Activated CD8-positive, alpha-beta memory T cell treated with anti-CD3 and anti-CD28 coated beads, Interleukin-2, amount 50 U/mL, for 48 hours (primary cell): ENCODE measurements around the gene PCDH9.

Experiments
- DNase-seq: peaks from one replicate; pipeline ENCODE4 v3.0.0-alpha.2; 2020

Gene PCDH9

DNA sequence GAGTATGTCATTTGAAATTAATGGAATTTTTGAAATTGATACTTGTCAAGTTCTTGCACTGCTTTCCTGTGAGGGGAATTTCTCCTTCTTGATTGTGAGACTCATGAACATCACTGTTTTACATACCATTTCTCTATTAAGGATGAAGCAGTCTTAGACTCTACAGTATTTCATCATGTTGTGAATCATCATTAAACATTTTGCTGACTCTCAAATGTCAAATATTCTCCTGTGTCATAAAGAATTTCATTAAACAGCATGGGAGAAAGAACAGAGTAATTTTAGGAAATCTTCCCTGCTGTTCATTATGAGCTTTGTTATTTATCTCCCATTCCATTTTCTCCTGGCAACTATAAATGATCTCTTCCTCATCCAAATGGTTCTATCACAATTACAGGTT lies 729.0 kb downstream of the PCDH9 start:
- no peak for DNase-seq

DNA sequence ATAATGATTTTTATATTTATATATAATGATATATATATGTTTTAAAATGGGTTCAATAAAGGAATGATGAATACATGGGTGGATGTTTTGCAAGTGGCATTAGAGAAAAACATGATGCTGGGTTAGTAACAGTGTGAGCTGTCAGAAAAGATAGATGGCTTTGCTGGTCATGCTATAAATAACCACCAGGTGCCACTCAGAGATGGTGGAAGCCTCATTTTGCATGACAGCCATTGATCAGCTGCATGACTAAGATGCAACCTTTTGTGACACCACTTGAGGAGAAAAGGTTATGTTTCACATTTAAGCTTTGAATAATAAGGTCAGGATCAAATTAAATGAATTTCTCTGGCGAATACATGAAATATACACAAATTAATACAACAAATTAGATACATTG lies 737.7 kb downstream of the PCDH9 start:
- no peak for DNase-seq

DNA sequence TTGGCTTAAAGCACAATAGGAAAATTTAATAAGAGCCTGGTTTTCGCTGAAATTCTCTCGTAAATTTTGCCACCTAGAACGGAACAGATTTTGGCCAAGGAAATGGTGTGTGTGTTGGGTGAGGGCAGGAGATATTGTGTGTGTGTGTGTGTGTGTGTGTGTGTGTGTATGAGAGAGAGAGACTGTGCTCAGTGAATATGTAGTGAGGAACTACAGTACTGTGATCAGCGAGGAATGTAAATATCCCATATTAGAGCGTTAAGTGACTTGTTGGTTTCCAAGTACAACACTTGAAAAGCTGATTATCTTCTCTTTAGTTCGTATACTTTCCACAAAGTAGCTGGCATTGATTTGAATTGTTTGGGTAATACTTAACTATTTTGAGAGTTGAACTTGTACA lies 738.9 kb downstream of the PCDH9 start:
- DNase-seq: no peak

DNA sequence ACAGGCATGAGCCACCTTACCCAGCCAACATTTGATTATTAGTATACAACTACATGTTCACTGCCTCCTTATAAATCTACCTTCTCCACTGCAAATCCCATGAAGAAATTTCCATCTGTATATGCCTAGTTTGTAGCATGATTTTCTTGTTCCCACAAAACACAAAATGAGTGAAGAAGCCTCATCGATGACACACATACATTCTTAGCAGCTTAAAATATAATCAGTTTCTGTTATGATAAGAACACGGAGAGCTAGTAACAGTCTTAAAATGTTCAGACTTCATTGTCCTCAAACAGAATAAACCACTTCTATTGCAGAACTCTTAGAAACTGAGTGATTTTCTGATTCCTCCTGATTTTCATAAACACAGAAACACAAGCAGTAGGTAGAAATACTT lies 740.5 kb downstream of the PCDH9 start:
- no peak for DNase-seq

DNA sequence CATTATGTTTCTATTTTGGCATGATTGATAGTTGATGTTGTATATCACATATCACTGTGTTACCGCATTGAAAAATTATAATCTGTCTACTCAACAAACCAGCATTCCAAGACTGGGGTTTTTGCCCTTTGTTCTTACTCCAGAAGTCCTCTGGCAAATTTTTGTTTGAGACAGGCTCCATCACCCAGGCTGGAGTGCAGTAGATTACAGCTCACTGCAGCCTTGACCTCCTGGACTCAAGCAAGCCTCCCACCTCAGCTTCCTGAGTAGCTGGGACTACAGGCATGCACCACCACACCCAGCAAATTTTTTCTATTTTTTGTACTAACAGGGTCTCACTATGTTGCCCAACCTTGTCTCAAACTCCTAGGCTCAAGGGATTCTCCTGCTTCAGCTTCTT lies 741.0 kb downstream of the PCDH9 start:
- DNase-seq: no peak

DNA sequence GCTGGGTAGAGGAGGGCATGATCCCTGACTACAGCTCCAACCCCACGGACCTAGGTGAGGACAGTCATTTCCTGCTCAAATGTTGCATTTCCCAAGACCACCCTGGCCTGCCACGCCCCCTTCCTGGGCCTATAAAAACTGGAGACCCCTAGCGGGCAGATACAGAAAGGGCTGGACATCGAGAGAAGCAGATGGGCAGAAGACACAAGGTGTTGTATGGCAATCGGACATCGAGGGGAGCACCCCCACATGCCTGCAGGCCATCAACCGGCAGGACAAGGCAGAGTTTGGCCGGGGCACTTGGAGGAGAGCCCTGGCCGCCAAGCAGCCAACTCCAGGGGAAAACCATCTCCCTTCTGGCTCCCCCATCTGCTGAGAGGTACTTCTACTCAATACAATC lies 746.4 kb downstream of the PCDH9 start:
- no peak for DNase-seq

DNA sequence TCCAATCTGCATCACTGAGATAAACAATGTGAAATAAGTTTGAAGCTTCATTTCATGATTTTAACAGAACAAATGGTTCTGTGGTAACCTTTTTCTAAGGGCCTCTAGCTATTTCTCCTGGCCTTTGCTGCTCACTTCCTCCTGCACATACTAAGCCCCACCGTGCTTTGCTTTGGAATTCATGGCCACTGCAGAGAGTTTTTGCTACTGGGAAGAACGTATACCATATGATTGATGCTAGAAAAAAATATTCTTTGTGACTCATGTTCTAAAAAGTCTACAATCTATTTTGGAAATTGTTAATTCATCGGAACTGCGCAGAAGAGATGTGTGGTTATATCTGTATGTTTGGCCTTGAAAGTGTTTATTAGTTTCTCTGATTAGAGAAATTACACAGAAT lies 747.3 kb downstream of the PCDH9 start:
- no peak for DNase-seq

DNA sequence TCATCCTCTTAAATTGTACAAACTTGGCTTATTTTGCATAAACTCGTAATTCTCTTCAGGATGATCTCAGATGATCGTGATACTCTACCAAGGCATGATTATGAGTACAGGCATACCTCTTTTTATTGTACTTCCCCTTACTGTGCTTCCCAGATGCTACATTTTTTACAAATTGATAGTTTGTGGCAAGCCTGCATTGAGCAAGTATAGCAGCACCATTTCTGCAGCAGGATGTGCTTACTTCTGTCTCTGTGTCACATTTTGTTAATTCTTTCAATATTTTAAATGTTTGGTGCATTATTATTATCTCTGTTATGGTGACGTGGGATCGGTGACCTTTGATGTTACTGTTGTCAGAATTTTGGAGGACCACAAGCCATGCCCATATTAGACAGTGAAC lies 752.3 kb downstream of the PCDH9 start:
- no peak for DNase-seq

DNA sequence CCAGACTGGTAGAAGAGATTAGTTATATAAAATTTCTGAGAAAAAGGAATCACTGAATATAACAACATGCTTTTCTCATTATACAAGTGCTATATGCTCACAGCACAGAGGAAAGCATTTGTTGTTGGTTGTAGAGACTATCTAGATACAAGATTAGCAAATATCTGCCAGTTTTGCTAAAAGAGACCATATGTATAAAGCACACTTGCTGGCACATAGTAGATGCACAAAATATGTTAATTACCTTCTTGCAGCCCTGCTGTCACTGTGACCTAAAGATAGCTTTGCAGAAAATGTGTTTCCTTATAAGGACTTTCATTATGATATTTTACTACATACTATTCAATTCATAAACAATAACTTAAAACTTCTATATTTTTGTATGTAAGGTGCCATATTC lies 755.1 kb downstream of the PCDH9 start:
- no peak for DNase-seq

DNA sequence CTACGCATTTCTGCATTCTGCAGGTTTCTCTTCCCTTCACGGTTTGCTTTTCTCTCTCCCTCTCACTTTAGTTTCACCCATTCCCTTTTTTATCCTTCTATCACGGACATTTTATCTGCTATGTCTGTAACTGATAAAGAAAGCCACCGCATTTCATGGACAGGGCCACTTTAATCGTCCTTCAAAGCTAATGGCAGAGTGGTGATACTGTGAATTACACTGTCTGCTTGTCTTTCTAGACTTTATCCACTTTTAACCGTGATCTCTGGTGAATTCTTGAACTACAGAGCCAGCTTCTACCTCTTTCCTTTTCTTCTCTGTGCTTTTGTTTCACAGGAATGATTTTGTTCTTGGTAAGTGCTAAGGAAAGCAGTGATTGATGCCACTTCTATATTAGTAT lies 760.4 kb downstream of the PCDH9 start:
- DNase-seq: no peak

DNA sequence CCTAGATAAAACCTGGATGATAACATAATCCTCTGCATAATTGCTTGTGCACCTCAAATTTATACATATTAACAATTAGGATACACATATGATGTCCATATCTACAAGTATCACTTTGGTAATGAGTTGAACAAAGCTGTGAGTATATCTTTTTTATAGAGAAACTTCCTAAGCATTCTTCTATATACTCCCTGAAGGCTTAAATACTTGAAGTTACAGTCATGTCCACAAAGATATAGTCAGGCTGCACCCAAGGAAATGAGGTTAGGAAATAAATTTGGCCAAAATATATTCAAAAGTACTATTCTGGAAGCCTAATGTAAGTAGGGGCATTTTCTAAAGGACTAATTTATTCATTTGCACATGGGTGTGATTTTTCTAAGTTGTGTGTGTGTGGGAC lies 761.5 kb downstream of the PCDH9 start:
- DNase-seq: no peak

DNA sequence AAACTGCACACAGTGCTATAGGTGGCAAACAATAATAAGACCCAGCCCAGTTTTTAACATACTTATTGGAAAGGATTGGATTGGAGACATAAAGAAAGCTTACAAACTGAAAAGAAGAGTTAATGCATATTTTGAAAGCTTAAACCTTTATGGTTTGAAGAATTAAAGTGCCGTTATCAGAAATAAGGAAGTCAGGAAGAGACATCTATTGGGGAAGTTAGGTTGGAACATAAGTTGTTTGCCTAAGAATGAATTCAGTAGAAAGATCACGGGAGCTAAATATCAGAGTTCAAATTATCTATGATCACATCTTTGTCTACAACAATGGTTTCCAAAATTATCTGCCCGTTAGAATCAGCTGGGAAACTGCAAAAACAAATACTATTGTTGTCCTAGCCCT lies 767.9 kb downstream of the PCDH9 start:
- DNase-seq: no peak

DNA sequence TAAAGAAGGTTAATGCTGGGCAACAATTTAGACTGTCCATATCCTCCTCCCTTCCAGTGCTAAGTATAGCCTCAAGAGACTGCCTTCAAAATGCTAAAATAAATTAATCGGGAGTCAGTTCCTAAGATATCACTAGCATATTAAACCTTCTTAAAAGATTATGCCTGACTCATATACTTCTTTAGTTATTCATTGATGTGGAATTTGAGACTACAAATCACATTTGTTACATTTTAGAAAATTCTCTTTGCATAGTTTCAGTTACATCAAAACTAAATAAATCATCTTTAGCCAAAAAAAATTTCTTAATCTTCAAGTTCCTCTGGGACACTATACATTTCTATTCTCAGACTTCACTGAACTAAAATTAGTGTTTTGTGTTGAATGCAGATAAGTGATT lies 769.1 kb downstream of the PCDH9 start:
- no peak for DNase-seq

DNA sequence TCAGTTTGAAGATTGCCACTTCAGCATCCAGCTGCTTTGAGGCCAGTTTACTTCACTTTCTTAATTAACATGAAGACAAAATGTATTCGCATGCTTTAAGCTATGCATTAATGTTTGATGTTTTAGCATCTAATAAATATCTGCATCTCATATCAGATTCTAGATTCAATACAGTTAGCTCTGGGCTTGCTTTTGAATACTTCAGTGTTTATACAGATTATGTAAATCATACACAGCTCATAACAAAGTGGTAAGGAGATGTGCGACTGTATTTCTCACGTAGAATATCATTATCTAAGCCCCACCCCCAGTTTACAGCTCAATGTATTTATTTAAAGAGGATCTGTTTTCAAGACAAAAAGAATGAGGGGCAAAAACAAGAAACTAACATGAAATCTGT lies 770.5 kb downstream of the PCDH9 start:
- no peak for DNase-seq

DNA sequence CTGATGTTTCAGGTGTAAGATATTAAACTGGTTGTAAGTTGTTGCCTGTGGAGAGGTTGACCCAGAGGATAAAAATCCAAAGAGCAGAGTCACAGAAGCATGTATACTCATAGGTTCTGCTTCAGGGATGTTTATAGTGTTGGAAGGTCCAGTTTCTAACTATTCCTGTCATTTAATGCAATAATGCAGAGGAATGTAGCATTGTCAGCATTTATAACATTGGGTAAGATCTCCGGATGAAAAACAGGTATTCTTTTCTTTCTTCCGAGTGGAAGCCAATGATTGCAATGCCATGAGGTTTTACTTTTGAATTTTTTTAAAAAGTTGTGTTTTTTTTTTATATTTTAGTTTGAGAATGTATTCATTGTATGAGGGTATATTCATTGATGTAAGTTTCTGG lies 771.0 kb downstream of the PCDH9 start:
- no peak for DNase-seq

DNA sequence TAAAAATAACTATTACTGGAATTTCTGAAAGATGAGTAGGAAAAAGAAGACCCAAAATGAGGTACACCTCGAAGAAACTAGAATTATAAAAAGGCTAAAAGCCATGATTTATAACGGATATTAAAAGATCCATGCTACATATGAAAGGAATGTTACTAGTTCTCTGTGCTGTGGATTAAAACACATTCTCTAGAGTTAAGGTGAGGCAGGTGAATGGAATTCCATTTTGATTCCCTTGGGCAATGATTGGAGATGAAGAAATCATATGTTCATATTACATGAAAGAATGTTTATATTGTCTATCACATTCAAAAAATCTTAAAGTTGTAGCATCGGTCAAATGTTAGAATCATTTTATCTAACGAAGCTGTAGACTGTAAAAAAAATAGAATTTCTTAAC lies 783.7 kb downstream of the PCDH9 start:
- DNase-seq: no peak

DNA sequence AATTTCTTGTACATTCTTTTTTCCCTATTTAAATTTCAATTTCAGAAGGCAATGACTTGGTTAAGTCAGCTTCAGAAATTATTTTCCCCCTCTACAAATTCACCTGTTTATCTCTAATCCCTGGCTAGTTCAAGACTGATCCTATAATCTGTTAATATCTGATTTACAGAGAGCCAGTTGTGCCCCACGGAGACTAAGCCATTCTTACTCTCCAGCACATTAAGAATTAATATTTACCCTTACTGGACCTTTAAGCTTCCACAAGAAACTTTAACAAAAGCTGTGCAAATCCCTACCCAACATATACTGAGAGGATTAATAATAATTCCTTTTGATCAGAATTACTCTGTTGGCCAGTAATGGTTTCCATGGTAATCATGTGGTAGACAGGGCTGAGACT lies 786.2 kb downstream of the PCDH9 start:
- no peak for DNase-seq

DNA sequence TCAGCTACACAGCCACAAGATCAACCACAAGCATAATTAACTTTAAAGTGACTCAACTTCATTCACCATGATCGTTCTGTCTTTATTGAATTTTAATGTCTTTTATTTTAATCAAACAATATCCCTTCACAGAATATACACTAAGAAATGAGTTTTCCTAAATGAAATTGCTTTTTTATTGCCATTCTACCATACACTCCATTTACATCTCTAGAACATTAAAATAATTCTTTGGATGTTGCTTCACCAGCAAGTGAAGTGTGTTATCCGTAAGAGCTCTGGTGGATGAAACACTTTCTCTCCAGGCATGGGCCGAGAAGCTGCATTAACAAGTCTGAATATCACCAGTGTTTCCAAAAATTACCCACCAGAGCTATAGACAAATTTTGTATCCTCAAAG lies 789.2 kb downstream of the PCDH9 start:
- DNase-seq: no peak

DNA sequence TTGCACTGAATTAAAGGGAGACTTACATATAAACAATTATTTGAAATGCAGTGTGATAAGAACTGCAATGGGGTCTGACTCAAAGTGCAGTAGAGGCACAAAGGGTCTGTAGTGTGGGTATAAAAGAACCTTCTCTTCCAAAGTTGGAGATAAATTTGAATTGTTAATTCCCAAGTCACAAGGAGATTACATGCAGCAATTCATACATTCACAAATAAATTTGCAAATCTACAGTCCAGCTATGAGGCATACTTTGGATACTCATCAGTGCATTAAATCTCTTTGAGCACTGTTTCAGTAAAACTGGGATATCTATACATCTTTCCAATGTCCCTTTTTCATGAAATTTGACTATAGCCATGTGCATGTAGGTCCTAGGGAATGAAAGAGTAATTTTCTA lies 799.4 kb downstream of the PCDH9 start:
- no peak for DNase-seq

DNA sequence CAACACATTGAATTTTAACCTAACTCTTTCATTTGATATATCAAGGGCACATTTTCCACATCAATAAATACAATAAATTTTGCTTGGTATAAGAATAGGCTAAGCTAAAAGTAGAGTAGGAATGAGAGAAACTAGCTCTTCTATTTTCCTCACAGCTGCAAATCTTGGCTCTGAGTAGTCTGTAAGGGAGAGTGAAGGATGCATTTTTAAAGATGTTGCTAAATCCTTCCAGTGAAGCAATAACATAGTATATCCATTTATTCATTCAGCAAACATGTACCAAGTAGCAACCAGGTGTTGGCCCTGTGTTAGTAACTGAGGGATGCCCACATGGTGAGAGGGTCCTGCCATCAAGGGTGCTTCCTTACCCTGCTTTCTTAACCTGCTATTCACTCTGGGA lies 799.9 kb downstream of the PCDH9 start:
- no peak for DNase-seq

DNA sequence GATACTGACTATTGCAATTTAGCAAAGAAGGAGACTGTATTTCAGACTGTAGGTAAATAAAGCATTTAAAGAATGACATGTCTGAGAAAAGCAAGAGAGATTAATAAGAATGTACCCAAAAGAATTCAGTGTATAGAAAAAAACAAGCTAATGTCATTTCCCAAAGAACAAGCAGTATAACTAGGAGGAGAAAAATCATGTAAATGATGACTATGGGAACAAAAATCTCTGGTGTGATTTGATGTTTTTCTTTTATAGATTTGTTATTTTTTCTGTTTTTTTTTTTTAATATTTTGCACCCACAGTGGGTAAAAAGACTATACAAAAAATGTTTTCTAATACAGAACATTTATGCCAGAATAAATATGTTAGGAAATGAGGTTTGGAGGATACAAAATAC lies 801.0 kb downstream of the PCDH9 start:
- no peak for DNase-seq

DNA sequence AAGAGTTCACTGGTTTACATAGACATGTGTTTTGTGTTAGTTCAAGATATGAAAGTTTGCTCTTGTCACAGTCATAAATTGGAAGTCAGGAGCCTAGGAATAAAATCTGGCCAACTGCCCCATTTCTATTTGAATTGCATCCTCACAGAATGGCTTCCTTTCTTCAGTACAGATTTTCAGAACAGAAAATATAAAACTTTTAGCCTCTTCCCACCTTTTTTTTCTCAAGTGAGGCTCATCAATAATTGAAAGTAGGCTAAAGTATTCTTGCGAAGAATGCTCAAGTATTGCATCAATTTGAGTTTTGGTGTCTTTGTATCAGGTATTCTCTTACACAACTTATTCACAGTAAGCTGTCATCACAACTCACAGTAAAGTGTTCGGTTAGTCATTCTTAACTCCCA lies 802.7 kb downstream of the PCDH9 start:
- no peak for DNase-seq

DNA sequence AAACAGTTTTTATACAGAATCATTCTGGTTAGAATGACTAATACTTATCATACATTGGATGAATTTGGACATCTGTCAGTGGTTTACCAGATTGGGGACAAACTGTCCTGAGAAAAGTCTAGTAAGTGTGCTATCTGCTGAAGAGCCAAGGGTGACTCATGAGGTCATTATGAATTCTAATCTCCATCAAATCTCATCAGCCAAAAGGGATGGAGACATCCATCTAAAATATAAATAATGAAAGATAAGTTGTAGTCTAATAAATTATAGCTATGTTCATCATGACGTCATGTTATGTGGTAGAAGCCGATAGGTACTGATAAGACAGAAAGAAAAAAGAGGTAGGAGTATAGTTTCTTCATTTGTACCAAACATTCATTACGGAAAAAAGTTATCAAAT lies 804.4 kb downstream of the PCDH9 start:
- no peak for DNase-seq

DNA sequence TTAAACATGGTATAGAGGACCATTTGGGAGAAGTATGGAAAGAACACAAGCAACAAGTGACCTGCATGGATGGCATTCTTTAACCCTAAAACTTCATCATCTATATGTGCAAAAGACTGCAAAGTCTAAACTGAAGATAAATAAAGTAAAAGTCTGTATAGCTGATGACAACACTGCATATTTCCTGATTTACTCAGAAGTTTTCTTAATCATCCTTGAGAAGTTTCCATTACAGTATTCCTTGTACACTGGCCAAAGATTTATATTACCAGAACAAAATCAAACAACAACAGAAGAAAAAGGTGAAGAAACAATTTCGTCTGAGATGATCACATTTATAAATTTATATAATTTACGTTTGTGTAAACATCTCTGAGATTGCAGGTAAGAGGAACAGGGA lies 805.7 kb downstream of the PCDH9 start:
- DNase-seq: no peak

DNA sequence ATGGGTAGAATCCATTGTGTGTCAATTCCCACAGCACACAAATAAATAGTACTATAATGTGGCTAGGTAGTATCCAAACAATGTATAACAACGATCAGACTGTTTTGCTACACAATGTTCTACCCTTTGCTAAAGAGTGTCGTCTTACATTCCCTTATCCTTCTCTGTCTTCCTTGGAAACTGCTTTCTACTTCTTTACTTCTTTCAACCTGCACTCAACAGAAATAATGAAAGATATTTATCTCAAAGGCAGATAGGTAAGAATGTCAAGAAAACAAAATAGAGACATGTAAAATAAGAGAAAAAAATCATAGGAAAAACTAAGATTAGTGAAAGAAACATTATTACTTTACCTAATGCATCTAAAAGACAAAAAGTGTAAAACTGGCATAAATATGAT lies 814.7 kb downstream of the PCDH9 start:
- DNase-seq: no peak

DNA sequence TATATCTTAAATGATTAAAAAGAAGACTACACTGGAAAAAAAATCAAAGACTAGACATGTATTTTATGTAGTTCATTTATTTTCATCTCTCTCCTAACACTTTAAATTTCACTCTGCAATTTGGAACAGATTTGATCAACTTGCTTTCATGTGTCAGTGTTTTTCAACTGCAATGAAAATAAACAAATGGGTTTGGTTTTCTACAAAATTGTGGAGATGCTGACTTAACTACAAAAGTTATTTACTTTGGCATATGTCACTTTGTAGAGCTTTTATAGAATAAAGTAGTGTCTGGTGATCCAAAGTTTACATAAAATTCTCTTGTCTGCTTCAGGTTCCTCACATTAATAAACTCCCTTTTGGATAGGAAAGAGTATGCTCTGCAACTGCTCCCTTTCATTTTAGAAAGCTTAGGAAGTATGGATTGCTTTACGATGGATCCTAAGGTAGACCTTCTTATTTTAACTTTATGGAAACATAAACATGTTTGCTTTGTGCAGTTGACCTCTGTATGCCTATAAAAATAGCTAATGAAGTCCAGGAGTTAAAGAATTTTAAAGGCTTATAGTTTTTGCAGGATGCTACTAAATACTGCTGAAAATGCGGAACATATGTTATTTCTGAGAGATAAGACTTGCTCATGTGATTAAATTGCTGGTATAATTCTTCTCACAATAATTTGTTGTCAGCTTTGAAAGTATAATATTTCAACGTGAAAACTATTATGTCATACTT lies 815.9 kb downstream of the PCDH9 start:
- DNase-seq: no peak
